Measurements from ENCODE around the gene ZNF175.

- TF ChIP-seq EP300 (IDR thresholded peaks at IDR 0.05) (no peak), CTCF (IDR thresholded peaks at IDR 0.05) (no peak), POLR2AphosphoS5 (IDR thresholded peaks at IDR 0.05) (no peak), POLR2A (IDR thresholded peaks at IDR 0.05) (no peak)
Observed at GRCh38 chr19:51593138-51593890, 22.2 kb downstream of the ZNF175 start.
